ENCODE results near the gene COG1. TPM values are rescaled to one million over a fixed set of nuclear protein-coding genes. Genes with fewer than 3 reads are reported as not detected.

COG1 gene
- total and polyA plus RNA-seq, 4 donors: 7.9 to 43.4 (median 29.3) TPM

- Histone ChIP-seq H3K27ac (ENCODE audit: low read depth in 1 of 2, low read length in 2 of 2) (no peak overlapping the region), H3K36me3 (ENCODE audit: control insufficient read depth in 1 of 2, insufficient read depth in 2 of 2, low read length in 1 of 2) (peaks cover 11 to 16% of the 10 kb centered on the region in 2 donors), H3K4me1 (ENCODE audit: control insufficient read depth in 1 of 2, insufficient read depth in 2 of 2, low read length in 2 of 2) (no peaks in the 10 kb centered on the region), H3K9me3 (ENCODE audit: control insufficient read depth, low read length) (no peaks in the 10 kb centered on the region), H3K4me3 (ENCODE audit: low read length in 2 of 2) (no peak overlapping the region), H3K27me3 (ENCODE audit: control insufficient read depth in 1 of 2, insufficient read depth in 2 of 2, low read length in 1 of 2) (no peaks in the 10 kb centered on the region)
- ATAC-seq (ENCODE audit: low FRiP score): no peak
- 90% methylated on average over 10 of the region's 10 CpGs for WGBS, 2 donors
- intact Hi-C loops (cut with DNase I): no loop called here
- DNase-seq: no peak
Observed at GRCh38 chr17:73200476-73200875, 7.6 kb downstream of the COG1 start.

GRCh38 chr17:73201215-73202069 is 8.6 kb downstream of the COG1 start:
- Histone ChIP-seq H3K4me1 (ENCODE audit: control insufficient read depth in 1 of 2, insufficient read depth in 2 of 2, low read length in 2 of 2) (no peaks in the 10 kb centered on the region), H3K4me3 (ENCODE audit: low read length in 2 of 2) (no peak overlapping the region), H3K9me3 (ENCODE audit: control insufficient read depth, low read length) (no peaks in the 10 kb centered on the region), H3K27ac (ENCODE audit: low read depth in 1 of 2, low read length in 2 of 2) (no peak overlapping the region), H3K27me3 (ENCODE audit: control insufficient read depth in 1 of 2, insufficient read depth in 2 of 2, low read length in 1 of 2) (no peaks in the 10 kb centered on the region), H3K36me3 (ENCODE audit: control insufficient read depth in 1 of 2, insufficient read depth in 2 of 2, low read length in 1 of 2) (peaks cover 15 to 18% of the 10 kb centered on the region in 2 donors)
- intact Hi-C loops (cut with DNase I): no loop called here
- ATAC-seq (ENCODE audit: low FRiP score) (no peak), DNase-seq (no peak)
- WGBS, 2 donors: 84 to 86% methylated on average over 19 of the region's 19 CpGs

- peaks cover 10 to 16% of the 10 kb centered on the region in 2 donors for H3K36me3 ChIP-seq (ENCODE audit: control insufficient read depth in 1 of 2, insufficient read depth in 2 of 2, low read length in 1 of 2)
- DNase-seq: no peak
- 47 to 53% methylated on average over 8 of the region's 8 CpGs for whole genome bisulfite sequencing, 2 donors
- no peak for ATAC-seq (ENCODE audit: low FRiP score)
- no peak overlapping the region for H3K27ac ChIP-seq (ENCODE audit: low read depth in 1 of 2, low read length in 2 of 2)
- intact Hi-C loops (cut with DNase I): no loop called here
- H3K27me3 ChIP-seq (ENCODE audit: control insufficient read depth in 1 of 2, insufficient read depth in 2 of 2, low read length in 1 of 2): no peaks in the 10 kb centered on the region
- no peaks in the 10 kb centered on the region for H3K4me1 ChIP-seq (ENCODE audit: control insufficient read depth in 1 of 2, insufficient read depth in 2 of 2, low read length in 2 of 2)
- no peaks in the 10 kb centered on the region for H3K9me3 ChIP-seq (ENCODE audit: control insufficient read depth, low read length)
- H3K4me3 ChIP-seq (ENCODE audit: low read length in 2 of 2): no peak overlapping the region
Observed at GRCh38 chr17:73203135-73203787, 10.4 kb downstream of the COG1 start.

- Histone ChIP-seq H3K4me1 (ENCODE audit: control insufficient read depth in 1 of 2, insufficient read depth in 2 of 2, low read length in 2 of 2) (no peaks in the 10 kb centered on the region), H3K9me3 (ENCODE audit: control insufficient read depth, low read length) (no peaks in the 10 kb centered on the region), H3K27me3 (ENCODE audit: control insufficient read depth in 1 of 2, insufficient read depth in 2 of 2, low read length in 1 of 2) (no peaks in the 10 kb centered on the region), H3K27ac (ENCODE audit: low read depth in 1 of 2, low read length in 2 of 2) (no peak overlapping the region), H3K4me3 (ENCODE audit: low read length in 2 of 2) (no peak overlapping the region), H3K36me3 (ENCODE audit: control insufficient read depth in 1 of 2, insufficient read depth in 2 of 2, low read length in 1 of 2) (peaks cover 12 to 13% of the 10 kb centered on the region in 2 donors)
- 79 to 82% methylated on average over 10 of the region's 10 CpGs for WGBS, 2 donors
- DNase-seq (no peak), ATAC-seq (ENCODE audit: low FRiP score) (no peak)
- intact Hi-C loops (cut with DNase I): no loop called here
Observed at GRCh38 chr17:73203788-73204479, 11.1 kb downstream of the COG1 start.

- Histone ChIP-seq H3K4me1 (ENCODE audit: control insufficient read depth in 1 of 2, insufficient read depth in 2 of 2, low read length in 2 of 2) (no peaks in the 10 kb centered on the region), H3K9me3 (ENCODE audit: control insufficient read depth, low read length) (no peaks in the 10 kb centered on the region), H3K36me3 (ENCODE audit: control insufficient read depth in 1 of 2, insufficient read depth in 2 of 2, low read length in 1 of 2) (peaks cover 7% of the 10 kb centered on the region in 2 donors), H3K27me3 (ENCODE audit: control insufficient read depth in 1 of 2, insufficient read depth in 2 of 2, low read length in 1 of 2) (no peaks in the 10 kb centered on the region), H3K27ac (ENCODE audit: low read depth in 1 of 2, low read length in 2 of 2) (no peak overlapping the region), H3K4me3 (ENCODE audit: low read length in 2 of 2) (no peak overlapping the region)
- DNase-seq (no peak), ATAC-seq (ENCODE audit: low FRiP score) (no peak)
- WGBS, 2 donors: 84 to 86% methylated on average over 10 of the region's 10 CpGs
- intact Hi-C loops (cut with DNase I): no loop called here
Observed at GRCh38 chr17:73205459-73205961, 12.7 kb downstream of the COG1 start.

GRCh38 chr17:73208139-73208827 is 15.4 kb downstream of the COG1 start:
- ATAC-seq (ENCODE audit: low FRiP score) (no peak), DNase-seq (no peak)
- H3K9me3 ChIP-seq (ENCODE audit: control insufficient read depth, low read length): no peaks in the 10 kb centered on the region
- no peak overlapping the region for H3K4me3 ChIP-seq (ENCODE audit: low read length in 2 of 2)
- H3K4me1 ChIP-seq (ENCODE audit: control insufficient read depth in 1 of 2, insufficient read depth in 2 of 2, low read length in 2 of 2): no peaks in the 10 kb centered on the region
- H3K27ac ChIP-seq (ENCODE audit: low read depth in 1 of 2, low read length in 2 of 2): no peak overlapping the region
- peaks cover 6 to 7% of the 10 kb centered on the region in 2 donors for H3K36me3 ChIP-seq (ENCODE audit: control insufficient read depth in 1 of 2, insufficient read depth in 2 of 2, low read length in 1 of 2)
- WGBS, 2 donors: 86 to 87% methylated on average over 16 of the region's 16 CpGs
- no peaks in the 10 kb centered on the region for H3K27me3 ChIP-seq (ENCODE audit: control insufficient read depth in 1 of 2, insufficient read depth in 2 of 2, low read length in 1 of 2)
- intact Hi-C loops (cut with DNase I): no loop called here

- peaks cover 6 to 7% of the 10 kb centered on the region in 2 donors for H3K36me3 ChIP-seq (ENCODE audit: control insufficient read depth in 1 of 2, insufficient read depth in 2 of 2, low read length in 1 of 2)
- H3K4me3 ChIP-seq (ENCODE audit: low read length in 2 of 2): no peak overlapping the region
- H3K27ac ChIP-seq (ENCODE audit: low read depth in 1 of 2, low read length in 2 of 2): no peak overlapping the region
- no peak for ATAC-seq (ENCODE audit: low FRiP score)
- H3K27me3 ChIP-seq (ENCODE audit: control insufficient read depth in 1 of 2, insufficient read depth in 2 of 2, low read length in 1 of 2): no peaks in the 10 kb centered on the region
- H3K4me1 ChIP-seq (ENCODE audit: control insufficient read depth in 1 of 2, insufficient read depth in 2 of 2, low read length in 2 of 2): no peaks in the 10 kb centered on the region
- intact Hi-C loops (cut with DNase I): no loop called here
- no peak for DNase-seq
- no peaks in the 10 kb centered on the region for H3K9me3 ChIP-seq (ENCODE audit: control insufficient read depth, low read length)
- WGBS, 2 donors: 91% methylated on average over 13 of the region's 13 CpGs
Observed at GRCh38 chr17:73209436-73209835, 16.6 kb downstream of the COG1 start.

GRCh38 chr17:73210002-73210678 is 17.3 kb downstream of the COG1 start:
- DNase-seq: no peak
- H3K27me3 ChIP-seq (ENCODE audit: control insufficient read depth in 1 of 2, insufficient read depth in 2 of 2, low read length in 1 of 2): no peaks in the 10 kb centered on the region
- ATAC-seq (ENCODE audit: low FRiP score): no peak
- H3K27ac ChIP-seq (ENCODE audit: low read depth in 1 of 2, low read length in 2 of 2): no peak overlapping the region
- no peaks in the 10 kb centered on the region for H3K4me1 ChIP-seq (ENCODE audit: control insufficient read depth in 1 of 2, insufficient read depth in 2 of 2, low read length in 2 of 2)
- intact Hi-C loops (cut with DNase I): no loop called here
- WGBS, 2 donors: 59 to 63% methylated on average over 8 of the region's 8 CpGs
- no peak overlapping the region for H3K4me3 ChIP-seq (ENCODE audit: low read length in 2 of 2)
- no peaks in the 10 kb centered on the region for H3K9me3 ChIP-seq (ENCODE audit: control insufficient read depth, low read length)
- peaks cover 6 to 12% of the 10 kb centered on the region in 2 donors for H3K36me3 ChIP-seq (ENCODE audit: control insufficient read depth in 1 of 2, insufficient read depth in 2 of 2, low read length in 1 of 2)
